Activated CD8-positive, alpha-beta memory T cell treated with anti-CD3 and anti-CD28 coated beads for 4 hours (primary cell): ENCODE results near the gene LY6G6F.

ENCODE experiments used
- DNase-seq, 2 donors: peaks; one replicate each; pipeline ENCODE4 v3.0.0-alpha.2; 2020; ENCODE audit warnings: low read depth in 2 of 2

LY6G6F gene

GRCh38 chr6:31723980-31724691, 17.5 kb downstream of the LY6G6F start:
- DNase-seq: no peak

GRCh38 chr6:31725502-31726350, 19.1 kb downstream of the LY6G6F start:
- DNase-seq: no peak

- no peak for DNase-seq
Measured at GRCh38 chr6:31727034-31727716, 20.5 kb downstream of the LY6G6F start.

GRCh38 chr6:31727717-31728671, 21.3 kb downstream of the LY6G6F start:
- DNase-seq: no peak

- DNase-seq: no peak
Measured at GRCh38 chr6:31728767-31729514, 22.3 kb downstream of the LY6G6F start, which contains the start of gene DDAH2. Gene DDAH2, minus strand, starts transcription at chr6:31729299. Its CDS starts 138 bp downstream, at chr6:31729161.

- DNase-seq: peak; percentile 64 to 66
Measured at GRCh38 chr6:31729515-31729978, 22.9 kb downstream of the LY6G6F start.

GRCh38 chr6:31729979-31730630, 23.4 kb downstream of the LY6G6F start:
- peak in 1 of 2 donors; percentile 35 for DNase-seq

GRCh38 chr6:31730631-31731086, 24.0 kb downstream of the LY6G6F start:
- no peak for DNase-seq

GRCh38 chr6:31732029-31732428, 25.4 kb downstream of the LY6G6F start:
- no peak for DNase-seq

GRCh38 chr6:31733734-31734133, 27.1 kb downstream of the LY6G6F start:
- no peak for DNase-seq

- no peak for DNase-seq
Measured at GRCh38 chr6:31734247-31734820, 27.7 kb downstream of the LY6G6F start.

GRCh38 chr6:31734821-31735406, 28.2 kb downstream of the LY6G6F start:
- DNase-seq: peak in 1 of 2 donors; percentile 47

- DNase-seq: peak; percentile 53 to 59
Measured at GRCh38 chr6:31736021-31736767, 29.5 kb downstream of the LY6G6F start, which contains the start of gene CLIC1. Gene CLIC1, minus strand, starts transcription at chr6:31736530. Its CDS starts 230 bp downstream, at chr6:31736300.

GRCh38 chr6:31736768-31737314, 30.2 kb downstream of the LY6G6F start:
- no peak for DNase-seq

- DNase-seq: no peak
Measured at GRCh38 chr6:31737315-31737990, 30.8 kb downstream of the LY6G6F start.

- peak in 1 of 2 donors; percentile 45 for DNase-seq
Measured at GRCh38 chr6:31737991-31738979, 31.6 kb downstream of the LY6G6F start.
